Right cardiac atrium (tissue), 5 donors: ENCODE results near the gene REG4. TPM values are rescaled to one million over a fixed set of nuclear protein-coding genes. Genes with fewer than 3 reads are reported as not detected.

ENCODE experiments used
- ATAC-seq, 2 donors: fragments of 200-7000 bp; cut with Tn5 transposase; one replicate each; pipeline versions ENCODE4 v1.8.0 to v1.9.1; 2020; ENCODE audit warnings: moderate library complexity in 2 of 2, mild to moderate bottlenecking in 1 of 2
- DNase-seq, 3 donors: peaks; one replicate each; pipeline ENCODE4 v3.0.0-alpha.2; 2020
- H3K27ac ChIP-seq: one replicate; pipeline ENCODE4 v1.5.1; 2013; ENCODE audit warnings: mild to moderate bottlenecking, low read length, control low read depth, moderate library complexity
- H3K27me3 ChIP-seq: one replicate; pipeline ENCODE4 v1.6.1; 2013; ENCODE audit not compliant: control insufficient read depth, insufficient read depth
- H3K4me1 ChIP-seq: one replicate; pipeline ENCODE4 v1.6.1; 2013; ENCODE audit warnings: low read length; ENCODE audit not compliant: control insufficient read depth, insufficient read depth
- H3K4me3 ChIP-seq: one replicate; pipeline ENCODE4 v1.5.1; 2013; ENCODE audit warnings: low read length, control low read depth
- H3K9me3 ChIP-seq: one replicate; pipeline ENCODE4 v1.6.1; 2013; ENCODE audit warnings: low read length; ENCODE audit not compliant: control insufficient read depth
- WGBS: extraction: QIAGEN DNeasy Blood & Tissue Kit; methylation state at CpG from one replicate; pipeline ENCODE4 v1.1.7; 2013; 5-methylcytosine and 5-hydroxymethylcytosine counted together
- intact Hi-C, 4 donors: fragments of 100-400 bp; cut with DNase I; formaldehyde crosslinking; loops; one replicate each; pipeline versions ENCODE4 v1.11.0 to v1.14.0; 2022 to 2023
- polyA plus RNA-seq: library from polyadenylated mRNA; stranded (reverse); fragments of 200-250 nt; gene quantifications from one replicate; pipeline ENCODE4 v1.2.3, GENCODE V29; 2013
- total RNA-seq, 4 donors: library from RNA; stranded (reverse); fragmentation: NEBNext Ultra II Directional; extraction: Animal tissue kit (Norgen Biotek cat#: 25700); gene quantifications; one replicate each; pipeline ENCODE4 v1.2.1, GENCODE V29; 2021
- donor health status: healthy with polysubstance abuse.
- donor health status: DM: no; HTN: yes; CAD: no.
- donor health status: DM: no; HTN: no; CAD: no.
- donor health status: DM: no; HTN: yes; CAD: no; lungs with severe emphysema.
- donor health status: DM: yes; HTN: yes; CAD: no.

The REG4 gene
- total and polyA plus RNA-seq, 5 donors = not detected

DNA sequence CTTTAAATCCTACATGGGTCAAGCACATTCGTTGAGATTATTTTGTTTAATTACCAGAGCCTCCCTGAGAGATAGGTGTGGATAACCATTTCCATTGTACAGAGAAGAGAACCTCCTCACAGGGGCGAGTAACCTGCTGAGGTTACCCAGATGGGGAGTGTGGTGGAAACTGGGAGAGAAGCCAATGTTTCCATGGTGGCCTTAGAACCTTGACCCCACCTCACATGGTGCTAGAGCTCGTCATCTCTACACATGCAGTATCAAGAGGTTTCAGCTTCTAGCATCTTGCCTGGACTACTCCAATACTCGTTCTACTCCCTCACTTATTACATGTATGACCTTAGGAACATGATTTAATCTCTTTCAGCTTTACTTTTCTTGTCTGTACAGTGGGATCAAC lies 4.8 kb downstream of the REG4 start:
- intact Hi-C loops = loop anchor here in 1 of 4 donors (5.0 kb wide), 1 partner anchor 64 kb away; no protein-coding TSS in a partner anchor
- no peak for DNase-seq
- no peak overlapping the region for H3K27ac ChIP-seq
- no peaks in the 10 kb centered on the region for H3K4me1 ChIP-seq
- H3K4me3 ChIP-seq = no peak overlapping the region
- H3K9me3 ChIP-seq = no peaks in the 10 kb centered on the region
- ATAC-seq = no peak
- no peaks in the 10 kb centered on the region for H3K27me3 ChIP-seq
- 66% methylated on average over 4 of the region's 4 CpGs for WGBS

DNA sequence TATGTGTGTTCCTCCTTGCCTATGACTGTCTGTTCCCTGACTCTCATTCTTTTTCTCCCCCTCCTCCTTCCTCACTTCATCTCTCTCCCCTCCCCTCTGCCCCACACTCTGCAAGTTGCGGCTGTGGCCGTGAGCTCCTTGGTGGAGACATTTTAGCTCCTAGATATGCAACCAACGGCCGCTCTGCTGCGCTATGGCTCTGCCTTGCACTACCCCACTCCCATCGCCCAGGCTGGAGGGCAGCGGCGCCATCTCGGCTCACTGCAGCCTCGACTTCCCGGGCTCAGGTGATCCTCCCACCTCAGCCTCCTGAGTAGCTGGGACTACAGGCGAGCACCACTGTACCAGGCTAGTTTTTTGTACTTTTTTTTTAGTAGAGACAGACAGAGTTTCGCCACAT lies 5.5 kb downstream of the REG4 start:
- no peak overlapping the region for H3K4me3 ChIP-seq
- no peaks in the 10 kb centered on the region for H3K4me1 ChIP-seq
- no peaks in the 10 kb centered on the region for H3K27me3 ChIP-seq
- WGBS = 94% methylated on average over 13 of the region's 13 CpGs
- H3K9me3 ChIP-seq = no peaks in the 10 kb centered on the region
- intact Hi-C loops = loop anchor here in 1 of 4 donors (5.0 kb wide), 1 partner anchor 63 kb away; no protein-coding TSS in a partner anchor
- ATAC-seq (no peak), DNase-seq (peak in 2 of 3 donors; percentile 32 to 50)
- no peak overlapping the region for H3K27ac ChIP-seq

DNA sequence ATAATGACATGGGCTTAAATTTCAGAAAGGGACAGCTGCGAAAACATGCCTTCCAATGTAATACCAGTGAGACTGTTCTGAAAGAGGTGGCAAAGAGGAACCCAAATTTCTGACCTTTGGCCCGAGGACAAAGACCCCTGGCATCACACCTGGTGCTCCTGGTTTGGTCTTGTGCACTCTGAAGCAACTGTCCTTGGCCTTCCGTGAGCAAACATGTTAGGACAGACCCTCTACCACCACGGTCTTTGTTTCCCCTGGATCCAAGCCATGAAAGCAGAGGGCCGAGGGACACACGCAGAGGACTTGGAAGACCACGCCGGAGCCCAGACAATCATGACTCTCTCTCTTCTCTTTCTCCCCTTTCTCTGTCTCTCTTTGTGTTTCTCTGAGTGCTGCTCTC lies 6.0 kb downstream of the REG4 start:
- Histone ChIP-seq H3K27me3 (no peaks in the 10 kb centered on the region), H3K4me3 (no peak overlapping the region), H3K4me1 (no peaks in the 10 kb centered on the region), H3K9me3 (no peaks in the 10 kb centered on the region), H3K27ac (no peak overlapping the region)
- DNase-seq = no peak
- WGBS = 85% methylated on average over 8 of the region's 8 CpGs
- no peak for ATAC-seq
- intact Hi-C loops = loop anchor here in 1 of 4 donors (5.0 kb wide), 1 partner anchor 63 kb away; no protein-coding TSS in a partner anchor

DNA sequence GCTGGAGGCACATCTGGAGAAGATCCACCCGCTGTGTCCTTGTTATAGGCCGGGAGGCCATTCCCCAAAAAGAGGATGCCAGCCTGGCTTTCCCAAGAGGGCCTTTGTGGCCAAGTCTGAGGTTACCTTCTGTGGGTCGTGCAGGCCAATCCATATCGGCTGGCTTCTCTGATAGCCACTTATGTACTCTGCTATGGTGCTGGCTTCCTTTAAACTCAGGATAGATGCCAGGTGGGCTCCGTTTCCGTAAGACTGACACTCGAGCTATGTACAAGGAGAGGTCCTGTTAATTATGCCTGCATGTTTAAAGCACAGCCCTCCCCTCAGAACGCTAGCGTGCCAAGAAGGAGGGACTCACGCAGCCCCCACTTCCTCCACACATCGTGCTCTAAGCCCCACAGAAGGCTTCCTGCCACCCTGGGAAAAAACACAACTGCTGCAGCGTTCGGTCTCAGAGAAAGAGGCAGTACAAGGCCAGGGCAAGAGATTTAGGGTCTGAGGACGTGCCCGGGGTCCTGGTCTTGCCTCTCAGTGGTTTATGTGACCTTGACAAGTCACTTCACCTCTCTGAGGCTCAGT lies 11.6 kb downstream of the REG4 start:
- Histone ChIP-seq H3K9me3 (no peaks in the 10 kb centered on the region), H3K4me3 (no peak overlapping the region), H3K27ac (no peak overlapping the region), H3K4me1 (no peaks in the 10 kb centered on the region), H3K27me3 (no peaks in the 10 kb centered on the region)
- WGBS = 76% methylated on average over 15 of the region's 15 CpGs
- intact Hi-C loops = loop anchor here in 1 of 4 donors (5.0 kb wide), 1 partner anchor 47 kb away; no protein-coding TSS in a partner anchor
- ATAC-seq = no peak
- no peak for DNase-seq

DNA sequence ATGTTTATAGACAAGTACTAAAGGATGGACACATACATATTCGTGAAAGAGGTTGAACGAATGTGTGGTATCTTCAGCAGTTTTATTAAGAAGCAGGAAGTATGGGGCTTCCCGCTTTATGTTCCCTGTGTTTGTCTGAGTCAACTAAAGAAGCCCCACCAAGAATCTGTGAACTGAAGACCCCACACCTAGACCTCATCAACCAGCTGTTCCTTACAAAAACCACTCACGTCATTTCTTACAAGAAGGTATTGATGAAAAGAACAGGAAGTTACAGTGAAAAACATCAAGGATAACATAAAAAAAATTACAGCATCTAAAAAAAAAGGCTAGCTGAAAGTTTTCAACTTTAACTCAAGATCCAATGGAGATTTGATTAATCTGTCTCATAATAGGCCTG lies 12.3 kb downstream of the REG4 start:
- no peak overlapping the region for H3K4me3 ChIP-seq
- no peaks in the 10 kb centered on the region for H3K27me3 ChIP-seq
- H3K9me3 ChIP-seq = no peaks in the 10 kb centered on the region
- DNase-seq = no peak
- H3K4me1 ChIP-seq = no peaks in the 10 kb centered on the region
- H3K27ac ChIP-seq = no peak overlapping the region
- ATAC-seq = no peak
- intact Hi-C loops = no loop called here
- 78% methylated on average over 4 of the region's 4 CpGs for WGBS

DNA sequence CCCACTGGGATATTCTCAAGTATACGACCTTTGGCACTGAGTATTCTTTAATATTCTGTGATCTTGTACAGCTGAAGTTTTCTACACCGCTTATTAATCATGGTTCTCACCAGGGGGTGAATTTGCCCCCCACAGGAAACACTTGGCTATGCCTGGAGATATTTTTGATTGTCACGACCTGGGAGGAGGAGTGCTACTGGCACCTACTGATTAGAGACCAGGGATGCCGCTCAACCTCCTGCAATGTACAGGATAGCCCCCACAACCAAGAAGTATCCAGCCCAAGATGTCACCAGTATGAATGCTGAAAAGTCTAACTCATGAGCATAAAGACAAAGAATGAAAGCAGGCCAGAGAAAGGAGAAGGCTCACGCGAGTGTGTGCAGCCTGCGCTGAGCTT lies 13.7 kb downstream of the REG4 start:
- Histone ChIP-seq H3K9me3 (no peaks in the 10 kb centered on the region), H3K4me1 (no peaks in the 10 kb centered on the region), H3K4me3 (no peak overlapping the region), H3K27ac (no peak overlapping the region), H3K27me3 (no peaks in the 10 kb centered on the region)
- intact Hi-C loops = no loop called here
- WGBS = 92% methylated on average over 7 of the region's 7 CpGs
- ATAC-seq (no peak), DNase-seq (no peak)

DNA sequence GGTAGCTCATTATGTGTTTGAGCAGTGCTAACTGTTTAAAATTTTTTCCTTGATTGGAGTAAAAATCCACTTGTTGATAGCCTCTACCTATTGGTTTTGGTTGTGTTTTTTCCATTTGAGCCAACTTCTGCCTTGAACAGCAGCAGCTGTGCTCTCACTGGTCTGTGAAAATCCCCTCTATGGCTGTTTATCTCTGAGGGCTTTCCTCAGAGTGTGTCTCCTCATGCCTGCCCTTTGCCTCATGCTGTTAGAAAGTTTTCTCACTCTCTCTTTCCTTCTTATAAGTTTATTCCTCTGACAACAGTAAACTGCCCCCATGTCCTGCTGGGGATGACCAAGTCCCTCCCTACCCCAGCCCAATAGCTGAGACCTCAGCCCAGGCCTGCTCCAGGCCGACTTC lies 14.1 kb downstream of the REG4 start:
- no peak overlapping the region for H3K4me3 ChIP-seq
- 68% methylated on average over 1 of the region's 1 CpG for WGBS
- H3K27ac ChIP-seq = no peak overlapping the region
- H3K9me3 ChIP-seq = no peaks in the 10 kb centered on the region
- ATAC-seq (no peak), DNase-seq (no peak)
- H3K4me1 ChIP-seq = no peaks in the 10 kb centered on the region
- intact Hi-C loops = no loop called here
- no peaks in the 10 kb centered on the region for H3K27me3 ChIP-seq

DNA sequence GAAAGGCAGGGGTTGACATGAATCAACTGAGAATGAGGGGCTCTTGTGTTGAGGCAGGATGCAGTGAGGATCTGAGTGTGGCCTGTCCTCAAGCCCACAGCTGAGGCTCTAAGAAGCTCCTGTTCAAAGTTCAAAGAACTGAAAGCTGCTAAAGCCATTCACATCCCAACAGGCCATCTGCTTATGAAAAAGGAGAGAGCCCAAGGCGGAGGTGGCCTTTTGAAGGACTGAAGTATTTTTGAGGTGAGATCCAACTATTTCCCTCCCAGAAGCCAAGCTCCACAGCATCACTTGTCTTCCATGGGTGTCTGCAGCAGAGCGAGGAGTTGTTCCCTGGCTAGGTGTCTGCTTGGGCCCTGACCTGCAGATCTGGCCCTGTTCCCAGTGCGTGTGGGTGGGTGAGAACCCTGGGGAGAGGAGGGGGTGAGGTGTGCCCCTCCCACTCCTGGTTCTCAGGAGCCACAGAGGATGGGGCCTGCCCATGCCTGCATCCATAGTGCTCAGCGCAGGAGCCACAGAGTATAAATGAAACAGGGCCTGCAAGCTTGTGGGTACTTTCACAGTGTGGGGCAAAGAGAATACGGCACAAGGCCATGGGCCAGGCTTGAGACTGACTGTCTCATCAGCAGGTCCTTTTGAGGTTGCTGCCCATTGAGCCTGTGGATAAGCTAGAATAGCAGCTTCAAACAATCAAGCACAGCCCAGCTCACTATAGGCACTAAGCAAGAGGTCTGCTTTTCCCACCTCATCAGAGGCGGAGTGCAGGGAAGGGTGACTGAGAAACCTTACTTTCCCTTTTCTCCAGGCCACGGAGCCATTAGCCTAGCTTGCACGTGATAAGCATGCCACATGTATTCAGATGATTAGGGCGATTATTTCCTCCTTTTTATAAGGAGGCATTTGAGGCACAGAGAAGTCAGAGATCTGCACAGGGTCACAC lies 15.7 kb downstream of the REG4 start:
- ATAC-seq = no peak
- Histone ChIP-seq H3K4me1 (no peaks in the 10 kb centered on the region), H3K27ac (no peak overlapping the region), H3K27me3 (no peaks in the 10 kb centered on the region), H3K4me3 (no peak overlapping the region), H3K9me3 (no peaks in the 10 kb centered on the region)
- intact Hi-C loops = no loop called here
- 80% methylated on average over 9 of the region's 9 CpGs for WGBS
- DNase-seq = no peak

DNA sequence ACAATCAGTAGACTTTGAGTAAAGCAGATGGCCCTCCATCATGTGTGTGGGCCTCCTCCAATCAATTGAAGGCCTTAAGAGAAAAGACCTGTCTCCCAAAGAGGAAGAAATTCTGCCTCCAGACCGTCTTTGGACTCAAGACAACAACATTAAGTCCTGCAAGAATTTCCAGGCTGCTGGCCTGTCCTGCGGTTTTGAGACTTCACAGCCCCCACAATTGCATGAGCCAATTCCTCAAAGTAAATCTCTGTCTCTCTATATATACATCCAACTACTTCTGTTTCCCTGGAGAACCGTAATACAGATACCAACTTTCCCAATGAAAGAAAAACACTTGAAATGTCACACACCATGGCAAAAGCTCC lies 16.4 kb downstream of the REG4 start:
- Histone ChIP-seq H3K4me1 (no peaks in the 10 kb centered on the region), H3K27ac (no peak overlapping the region), H3K27me3 (no peaks in the 10 kb centered on the region), H3K4me3 (no peak overlapping the region), H3K9me3 (no peaks in the 10 kb centered on the region)
- intact Hi-C loops = no loop called here
- DNase-seq = no peak
- no peak for ATAC-seq
- 57% methylated on average over 3 of the region's 3 CpGs for WGBS

DNA sequence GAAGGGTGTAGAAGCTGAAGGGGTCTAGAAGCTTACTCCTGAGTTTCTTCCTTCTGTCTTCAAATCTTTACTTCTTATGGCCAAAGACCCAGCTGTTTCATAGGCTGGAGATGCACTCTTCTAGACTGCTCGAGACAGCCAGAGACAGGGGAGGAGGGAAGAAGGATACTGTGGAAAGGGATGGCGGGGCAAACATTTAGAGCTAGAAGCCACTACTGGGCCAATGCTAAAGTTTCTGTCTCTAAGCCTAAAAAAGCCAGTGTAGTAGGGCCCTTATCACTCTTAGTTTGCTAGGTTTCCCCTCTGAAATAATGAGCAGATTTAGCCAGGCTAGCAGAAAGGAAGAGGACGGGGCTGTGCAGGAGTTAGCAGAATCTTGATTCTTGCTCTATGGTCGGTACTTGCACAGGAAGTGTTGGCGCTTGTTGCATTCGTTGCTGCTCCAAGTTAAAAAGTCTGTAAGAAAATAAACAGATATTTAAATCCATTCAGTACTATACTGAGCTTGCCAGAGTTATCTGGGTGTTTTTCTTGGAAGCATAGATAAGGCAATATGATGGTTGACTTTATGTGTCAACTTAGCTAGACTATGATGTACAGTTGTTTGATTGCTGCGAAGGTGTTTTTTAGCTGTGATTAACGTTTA lies 16.9 kb downstream of the REG4 start:
- intact Hi-C loops = no loop called here
- Histone ChIP-seq H3K4me1 (no peaks in the 10 kb centered on the region), H3K27me3 (no peaks in the 10 kb centered on the region), H3K4me3 (no peak overlapping the region), H3K27ac (no peak overlapping the region), H3K9me3 (no peaks in the 10 kb centered on the region)
- WGBS = 46% methylated on average over 8 of the region's 8 CpGs
- DNase-seq (no peak), ATAC-seq (no peak)

DNA sequence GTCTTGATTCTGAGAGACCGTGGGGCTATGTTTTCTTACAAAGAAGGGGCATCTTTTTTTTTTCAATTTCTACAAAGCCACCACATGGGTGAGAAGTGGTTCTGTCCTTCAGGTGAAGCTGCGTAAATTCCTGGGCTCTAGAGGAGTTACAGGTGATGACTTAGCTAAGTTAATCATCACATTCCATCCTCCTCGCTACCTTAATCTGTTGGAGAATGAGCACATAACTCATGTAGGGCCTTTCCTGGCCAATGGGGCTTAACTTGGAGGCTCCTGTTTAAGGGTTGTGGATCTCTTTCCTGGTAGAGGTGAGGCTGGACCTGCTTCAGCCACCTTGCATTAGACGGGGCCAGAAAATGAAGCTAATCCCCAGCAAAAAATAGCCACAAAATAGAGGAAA lies 19.9 kb downstream of the REG4 start:
- no peaks in the 10 kb centered on the region for H3K4me1 ChIP-seq
- H3K4me3 ChIP-seq = no peak overlapping the region
- H3K27ac ChIP-seq = no peak overlapping the region
- intact Hi-C loops = no loop called here
- DNase-seq (no peak), ATAC-seq (no peak)
- WGBS = 94% methylated on average over 4 of the region's 4 CpGs
- no peaks in the 10 kb centered on the region for H3K27me3 ChIP-seq
- no peaks in the 10 kb centered on the region for H3K9me3 ChIP-seq
